Fibroblast of lung (primary cell): Measurements from ENCODE around the gene AGPAT4. TPM values are rescaled to one million over a fixed set of nuclear protein-coding genes. Genes with fewer than 3 reads are reported as not detected.
A peak's percentile ranks its signal among the peaks of the same experiment; 100 is the strongest.

ENCODE experiments used
- DNase-seq, 2 donors: peaks; one replicate each; pipeline versions ENCODE4 v3.0.0 to v3.0.0-alpha.2; 2010; ENCODE audit warnings: low read depth in 2 of 2
- H2AFZ ChIP-seq: 2 replicates; pipeline ENCODE4 v1.5.1; 2012; ENCODE audit warnings: low read length, control low read depth, inconsistent platforms
- H3K27ac ChIP-seq: 2 replicates; pipeline ENCODE4 v1.5.1; 2011; ENCODE audit warnings: low read length, control low read depth; ENCODE audit not compliant: insufficient read depth
- H3K27me3 ChIP-seq: 2 replicates; pipeline ENCODE4 v1.5.1; 2011; ENCODE audit warnings: mild to moderate bottlenecking, low read length; ENCODE audit not compliant: control insufficient read depth, insufficient read depth
- H3K36me3 ChIP-seq: 2 replicates; pipeline ENCODE4 v1.5.1; 2011; ENCODE audit warnings: low read length; ENCODE audit not compliant: control insufficient read depth, insufficient read depth
- H3K4me1 ChIP-seq: 2 replicates; pipeline ENCODE4 v1.5.1; 2011; ENCODE audit warnings: low read length; ENCODE audit not compliant: control insufficient read depth, insufficient read depth; ENCODE audit errors: extremely low read depth
- H3K4me2 ChIP-seq: 2 replicates; pipeline ENCODE4 v1.5.1; 2011; ENCODE audit warnings: low read length, control low read depth; ENCODE audit not compliant: insufficient read depth; ENCODE audit errors: extremely low read depth
- H3K4me3 ChIP-seq, 4 experiments: fragments of 200-600 bp in 1 of 4; sonication (generic) in 1 of 4; replicated peaks in 1 of 4; 2 replicates each; pipeline ENCODE4 v1.5.1; 2011 to 2016; ENCODE audit warnings: low read length in 4 of 4, low read depth in 3 of 4, mild to moderate bottlenecking in 3 of 4, control low read depth in 2 of 4, inconsistent platforms in 1 of 4, mixed read lengths in 1 of 4; ENCODE audit not compliant: insufficient read depth in 1 of 4; ENCODE audit errors: control extremely low read depth in 1 of 4
- H3K79me2 ChIP-seq: 2 replicates; pipeline ENCODE4 v1.5.1; 2012; ENCODE audit warnings: mild to moderate bottlenecking, low read length, inconsistent platforms; ENCODE audit not compliant: control insufficient read depth, insufficient read depth
- H3K9ac ChIP-seq: 2 replicates; pipeline ENCODE4 v1.5.1; 2011; ENCODE audit warnings: mild to moderate bottlenecking, low read length, control low read depth; ENCODE audit not compliant: insufficient read depth
- H3K9me3 ChIP-seq: 2 replicates; pipeline ENCODE4 v1.5.1; 2012; ENCODE audit warnings: low read depth, low read length; ENCODE audit not compliant: control insufficient read depth, insufficient read depth
- H4K20me1 ChIP-seq: 2 replicates; pipeline ENCODE4 v1.5.1; 2011; ENCODE audit warnings: low read length; ENCODE audit not compliant: control insufficient read depth, insufficient read depth; ENCODE audit errors: extremely low read depth
- EZH2 ChIP-seq: IDR thresholded peaks from 2 replicates; pipeline ENCODE4 v1.5.1; 2012; ENCODE audit warnings: low read length, control low read depth, mild to moderate bottlenecking; ENCODE audit errors: missing control alignments
- polyA plus RNA-seq, 2 donors: library from polyadenylated mRNA; depleted of rRNA in 1 of 2; stranded (reverse) in 1 of 2; unstranded in 1 of 2; fragments of >200 nt; gene quantifications; 2 replicates each; pipeline ENCODE4 v1.2.1, GENCODE V29; 2011 to 2012; ENCODE audit warnings: missing spikeins in 1 of 2
- total RNA-seq: library from RNA; depleted of rRNA; stranded (reverse); fragments of >200 nt; gene quantifications from 2 replicates; pipeline ENCODE4 v1.2.1, GENCODE V29; 2014
- TF ChIP-seq, protein P1 (sequence below), 2 donors: IDR thresholded peaks in 1 of 2; conservative IDR thresholded peaks in 1 of 2; 1 replicate in 1 of 2; 2 replicates in 1 of 2; pipeline ENCODE4 v1.5.1; 2011 to 2012; ENCODE audit warnings: low read length in 2 of 2, control low read depth in 1 of 2, inconsistent platforms in 1 of 2, low read depth in 1 of 2, mild to moderate bottlenecking in 1 of 2

Gene AGPAT4
- total and polyA plus RNA-seq, 2 donors (not counting 1 experiment from before 2014, with no cell fraction given) = 4.7 to 8.4 TPM

DNA sequence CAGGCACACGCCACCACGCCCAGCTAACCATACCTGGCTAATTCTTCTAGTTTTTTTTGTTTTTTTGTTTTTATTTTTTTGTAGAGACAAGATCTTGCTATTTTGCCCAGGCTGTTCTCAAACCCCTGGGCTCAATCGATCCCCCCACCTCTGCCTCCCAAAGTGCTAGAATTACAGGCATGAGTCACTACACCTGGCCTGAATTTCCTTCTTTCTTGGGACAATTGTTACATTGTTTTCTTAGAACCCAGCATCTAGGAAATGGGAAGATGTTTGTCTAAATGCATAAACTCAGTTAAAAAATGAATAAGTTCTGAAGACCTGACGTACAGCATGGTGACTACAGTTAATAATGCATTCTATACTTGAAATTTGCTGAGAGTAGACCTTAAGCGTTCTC, 10.8 kb upstream of the AGPAT4 start:
- no peak for TF ChIP-seq EZH2
- TF ChIP-seq, protein P1, sequence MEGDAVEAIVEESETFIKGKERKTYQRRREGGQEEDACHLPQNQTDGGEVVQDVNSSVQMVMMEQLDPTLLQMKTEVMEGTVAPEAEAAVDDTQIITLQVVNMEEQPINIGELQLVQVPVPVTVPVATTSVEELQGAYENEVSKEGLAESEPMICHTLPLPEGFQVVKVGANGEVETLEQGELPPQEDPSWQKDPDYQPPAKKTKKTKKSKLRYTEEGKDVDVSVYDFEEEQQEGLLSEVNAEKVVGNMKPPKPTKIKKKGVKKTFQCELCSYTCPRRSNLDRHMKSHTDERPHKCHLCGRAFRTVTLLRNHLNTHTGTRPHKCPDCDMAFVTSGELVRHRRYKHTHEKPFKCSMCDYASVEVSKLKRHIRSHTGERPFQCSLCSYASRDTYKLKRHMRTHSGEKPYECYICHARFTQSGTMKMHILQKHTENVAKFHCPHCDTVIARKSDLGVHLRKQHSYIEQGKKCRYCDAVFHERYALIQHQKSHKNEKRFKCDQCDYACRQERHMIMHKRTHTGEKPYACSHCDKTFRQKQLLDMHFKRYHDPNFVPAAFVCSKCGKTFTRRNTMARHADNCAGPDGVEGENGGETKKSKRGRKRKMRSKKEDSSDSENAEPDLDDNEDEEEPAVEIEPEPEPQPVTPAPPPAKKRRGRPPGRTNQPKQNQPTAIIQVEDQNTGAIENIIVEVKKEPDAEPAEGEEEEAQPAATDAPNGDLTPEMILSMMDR (conservative IDR thresholded peaks at IDR 0.05 in 1 of 2, IDR thresholded peaks at IDR 0.05 in 1 of 2; ENCODE audit: low read depth in 1 of 2, low read length in 2 of 2) = no peak
- H3K4me1 ChIP-seq = no peaks in the 10 kb centered on the region
- no peak overlapping the region for H3K27ac ChIP-seq
- no peaks in the 10 kb centered on the region for H4K20me1 ChIP-seq
- no peaks in the 10 kb centered on the region for H3K27me3 ChIP-seq
- no peaks in the 10 kb centered on the region for H3K79me2 ChIP-seq
- H3K9ac ChIP-seq = no peak overlapping the region
- H3K36me3 ChIP-seq = no peaks in the 10 kb centered on the region
- DNase-seq = no peak
- no peak overlapping the region for H3K4me2 ChIP-seq
- H3K4me3 ChIP-seq = no peak overlapping the region
- H3K9me3 ChIP-seq = no peaks in the 10 kb centered on the region
- H2AFZ ChIP-seq = no peak overlapping the region

DNA sequence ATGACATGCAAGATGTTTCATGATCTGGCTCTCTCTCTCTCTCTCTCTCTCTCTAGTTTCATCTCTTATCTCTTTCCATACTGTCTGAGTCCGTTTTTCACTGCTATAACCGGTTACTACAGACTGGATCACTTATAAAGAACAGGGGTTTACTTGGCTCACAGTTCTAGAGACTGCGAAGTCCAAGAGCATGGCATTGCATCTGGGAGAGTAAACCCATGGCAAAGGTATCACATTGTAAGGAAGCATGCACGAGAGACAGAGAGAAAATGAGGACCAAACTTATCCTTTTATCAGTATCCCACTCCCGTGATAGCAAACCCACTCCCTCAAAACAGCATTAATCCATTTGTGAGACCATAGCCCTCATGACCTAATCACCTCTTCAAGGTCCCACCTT, 7.2 kb upstream of the AGPAT4 start:
- no peaks in the 10 kb centered on the region for H3K4me1 ChIP-seq
- no peaks in the 10 kb centered on the region for H3K27me3 ChIP-seq
- no peak overlapping the region for H2AFZ ChIP-seq
- DNase-seq = no peak
- no peaks in the 10 kb centered on the region for H3K9me3 ChIP-seq
- no peak for TF ChIP-seq EZH2
- TF ChIP-seq, protein P1 (conservative IDR thresholded peaks at IDR 0.05 in 1 of 2, IDR thresholded peaks at IDR 0.05 in 1 of 2; ENCODE audit: low read depth in 1 of 2, low read length in 2 of 2) = no peak
- H3K27ac ChIP-seq = no peak overlapping the region
- no peaks in the 10 kb centered on the region for H3K79me2 ChIP-seq
- H3K4me3 ChIP-seq = no peak overlapping the region
- no peaks in the 10 kb centered on the region for H3K36me3 ChIP-seq
- H3K9ac ChIP-seq = no peak overlapping the region
- no peak overlapping the region for H3K4me2 ChIP-seq
- no peaks in the 10 kb centered on the region for H4K20me1 ChIP-seq

DNA sequence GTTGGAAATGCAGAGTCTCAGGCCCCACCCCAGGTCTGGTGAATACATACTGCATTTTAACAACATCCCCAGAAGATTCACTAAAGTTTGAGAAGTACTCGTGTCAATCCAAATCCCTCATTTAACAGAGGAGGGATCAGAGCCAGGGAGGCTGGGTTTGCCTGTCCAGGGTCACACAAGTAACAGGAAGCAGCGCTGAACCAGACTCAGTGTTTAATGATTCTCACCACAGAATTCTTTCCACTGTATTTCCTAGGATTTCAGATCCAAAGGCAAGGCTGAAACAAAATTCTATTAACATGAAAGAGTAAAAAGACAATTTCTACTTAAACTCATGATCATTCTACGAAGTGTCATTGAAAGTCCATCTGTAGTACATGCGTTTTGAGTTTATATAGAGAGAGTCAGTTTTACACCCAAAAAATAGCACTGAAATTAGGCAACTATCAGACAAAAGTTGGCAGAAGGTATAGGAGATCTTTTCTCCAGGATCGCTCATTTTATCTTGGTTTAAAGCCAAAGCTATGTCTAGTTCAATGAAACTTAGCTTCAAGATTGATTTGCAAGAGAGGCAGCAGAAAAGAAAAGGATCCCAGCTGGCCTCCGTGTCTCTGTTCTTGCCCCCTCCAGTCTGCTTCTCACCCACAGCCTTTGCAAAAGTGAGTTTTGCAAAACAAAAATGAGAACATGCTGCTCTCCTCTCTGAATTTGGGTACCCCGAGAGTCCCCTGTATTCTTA, 6.0 kb upstream of the AGPAT4 start:
- no peaks in the 10 kb centered on the region for H3K4me1 ChIP-seq
- H3K27ac ChIP-seq = no peak overlapping the region
- no peak overlapping the region for H3K4me2 ChIP-seq
- TF ChIP-seq, protein P1 (conservative IDR thresholded peaks at IDR 0.05 in 1 of 2, IDR thresholded peaks at IDR 0.05 in 1 of 2; ENCODE audit: low read depth in 1 of 2, low read length in 2 of 2) = no peak
- TF ChIP-seq EZH2 = no peak
- no peak overlapping the region for H2AFZ ChIP-seq
- no peak overlapping the region for H3K9ac ChIP-seq
- no peaks in the 10 kb centered on the region for H3K79me2 ChIP-seq
- peak; percentile 51 to 76 for DNase-seq
- no peaks in the 10 kb centered on the region for H3K36me3 ChIP-seq
- no peaks in the 10 kb centered on the region for H3K9me3 ChIP-seq
- H4K20me1 ChIP-seq = no peaks in the 10 kb centered on the region
- H3K4me3 ChIP-seq = no peak overlapping the region
- H3K27me3 ChIP-seq = no peaks in the 10 kb centered on the region
